HG03095 (cell line): ENCODE data around the gene CACNA1B.
"Not testable (repeated sequence)": the region's sequence is repeated elsewhere in the genome, so short reads cannot be mapped to it uniquely, and the experiment has no call there.

ENCODE experiments used
- ATAC-seq: cut with Tn5 transposase; IDR thresholded peaks from one replicate; pipeline ENCODE4 v1.9.1; 2021; ENCODE audit warnings: moderate library complexity; ENCODE audit not compliant: unreplicated experiment

CACNA1B gene

DNA sequence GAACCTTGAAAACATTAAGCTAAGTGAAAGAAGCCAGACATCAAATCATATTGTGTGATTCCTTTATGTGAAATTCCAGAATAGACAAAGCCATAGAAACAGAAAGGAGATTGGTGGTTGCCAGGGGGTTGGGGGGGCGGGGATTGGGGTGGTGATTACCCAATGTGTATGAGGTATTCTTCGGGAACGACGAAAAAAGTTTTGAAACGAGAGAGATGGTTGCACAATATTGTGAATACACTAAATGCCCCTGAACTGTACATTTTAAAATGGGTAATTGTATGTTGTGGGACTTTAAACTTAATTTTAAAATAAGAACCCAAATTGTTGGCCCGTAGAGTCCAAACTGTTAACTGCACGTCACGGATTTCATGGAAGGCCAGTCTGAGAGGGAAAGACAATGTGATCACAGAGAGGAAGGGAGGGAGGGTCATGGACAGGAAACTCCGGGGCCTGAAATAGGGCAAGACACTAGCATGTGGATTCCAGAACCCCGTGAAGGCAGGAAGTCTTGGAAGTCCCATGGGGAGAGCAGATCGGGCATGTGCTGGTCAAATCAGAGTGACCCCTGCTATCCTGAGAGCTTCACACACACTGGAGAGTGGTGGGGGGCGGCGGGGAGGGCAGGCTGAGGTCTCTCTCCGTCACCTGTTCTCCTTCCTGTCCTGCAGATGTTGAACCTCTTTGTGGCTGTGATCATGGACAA lies 218.4 kb downstream of the CACNA1B start:
- no peak for ATAC-seq

DNA sequence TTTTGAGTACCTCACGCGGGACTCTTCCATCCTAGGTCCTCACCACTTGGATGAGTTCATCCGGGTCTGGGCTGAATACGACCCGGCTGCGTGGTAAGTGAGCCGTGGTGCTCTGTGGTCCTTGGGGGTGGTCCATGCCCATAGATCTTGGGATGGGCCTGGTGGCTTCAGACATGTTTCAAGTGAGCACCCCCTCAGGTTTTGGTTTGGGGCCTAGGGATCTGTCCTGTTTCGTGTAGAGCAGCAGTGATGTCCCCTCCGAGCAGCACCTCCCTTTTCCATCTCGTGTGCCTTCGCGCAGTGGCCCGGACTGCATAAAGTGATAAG lies 218.9 kb downstream of the CACNA1B start:
- ATAC-seq, result no peak

DNA sequence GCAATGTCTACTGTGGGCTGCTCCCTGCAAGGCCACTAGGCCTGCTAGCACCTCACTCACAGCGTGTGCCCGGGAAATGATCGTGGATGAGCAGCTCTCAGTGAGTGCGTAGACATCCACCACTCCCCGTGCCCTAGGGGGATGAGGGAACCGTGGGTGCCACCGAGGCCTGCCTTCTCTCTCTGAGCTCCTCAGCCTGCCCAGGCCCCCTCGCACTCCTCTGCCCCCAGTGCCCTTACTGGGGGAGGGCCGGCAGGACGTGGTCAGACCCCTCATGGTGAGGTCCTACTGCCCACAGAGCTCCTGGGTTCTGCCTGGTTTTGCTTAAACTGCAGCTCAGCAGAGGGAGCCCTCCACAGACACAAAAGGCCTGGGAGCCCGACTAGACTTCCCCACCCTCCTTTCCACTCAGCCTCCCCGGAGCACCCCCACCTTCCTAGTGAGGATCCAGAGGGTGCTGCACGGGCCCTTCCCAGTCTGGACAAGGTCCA lies 220.0 kb downstream of the CACNA1B start:
- ATAC-seq, result no peak

GRCh38 chr9:138098116-138098907 lies 220.7 kb downstream of the CACNA1B start:
- no peak for ATAC-seq

DNA sequence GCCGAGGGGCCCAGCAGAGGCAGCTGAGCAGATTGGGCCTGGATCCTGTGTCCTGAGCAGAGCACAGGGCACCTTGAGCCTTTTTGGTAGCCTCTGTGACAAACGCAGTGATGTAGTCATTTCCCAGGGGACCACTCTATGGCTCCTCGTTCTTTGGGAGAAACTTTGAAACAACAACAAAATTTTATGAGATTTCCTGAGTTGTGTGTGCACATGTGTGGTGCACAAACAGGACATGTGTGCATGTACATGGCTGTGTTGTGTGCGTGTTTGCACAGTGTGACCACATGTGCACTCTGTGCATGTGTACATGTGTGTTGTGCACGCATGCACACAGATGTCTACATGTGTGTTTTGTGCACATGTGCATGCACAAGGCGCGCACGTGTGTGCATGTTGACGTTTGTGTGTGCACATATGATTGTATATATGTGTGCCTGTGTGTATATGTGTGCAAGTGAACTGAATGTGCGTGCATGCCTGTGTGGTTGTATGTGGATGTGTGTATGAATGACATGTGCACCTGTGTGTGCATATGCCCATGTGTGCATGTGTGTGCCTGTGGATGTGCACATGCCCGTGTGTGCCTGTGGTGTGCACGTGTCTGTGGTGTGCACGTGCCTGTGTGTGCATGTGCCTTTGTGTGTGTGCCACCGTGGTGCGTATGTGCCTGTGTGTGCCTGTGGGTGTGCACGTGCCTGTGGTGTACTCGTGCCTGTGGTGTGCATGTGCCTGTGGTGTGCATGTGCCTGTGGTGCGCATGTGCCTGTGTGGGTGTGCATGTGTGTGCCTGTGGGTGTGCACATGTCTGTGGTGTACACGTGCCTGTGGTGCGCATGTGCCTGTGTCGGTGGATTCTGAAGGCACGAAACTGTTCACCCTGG lies 221.6 kb downstream of the CACNA1B start:
- no peak for ATAC-seq

GRCh38 chr9:138099803-138100598 lies 222.4 kb downstream of the CACNA1B start:
- ATAC-seq, result no peak

- ATAC-seq, result no peak
Measured at GRCh38 chr9:138100711-138101350, 223.2 kb downstream of the CACNA1B start.

DNA sequence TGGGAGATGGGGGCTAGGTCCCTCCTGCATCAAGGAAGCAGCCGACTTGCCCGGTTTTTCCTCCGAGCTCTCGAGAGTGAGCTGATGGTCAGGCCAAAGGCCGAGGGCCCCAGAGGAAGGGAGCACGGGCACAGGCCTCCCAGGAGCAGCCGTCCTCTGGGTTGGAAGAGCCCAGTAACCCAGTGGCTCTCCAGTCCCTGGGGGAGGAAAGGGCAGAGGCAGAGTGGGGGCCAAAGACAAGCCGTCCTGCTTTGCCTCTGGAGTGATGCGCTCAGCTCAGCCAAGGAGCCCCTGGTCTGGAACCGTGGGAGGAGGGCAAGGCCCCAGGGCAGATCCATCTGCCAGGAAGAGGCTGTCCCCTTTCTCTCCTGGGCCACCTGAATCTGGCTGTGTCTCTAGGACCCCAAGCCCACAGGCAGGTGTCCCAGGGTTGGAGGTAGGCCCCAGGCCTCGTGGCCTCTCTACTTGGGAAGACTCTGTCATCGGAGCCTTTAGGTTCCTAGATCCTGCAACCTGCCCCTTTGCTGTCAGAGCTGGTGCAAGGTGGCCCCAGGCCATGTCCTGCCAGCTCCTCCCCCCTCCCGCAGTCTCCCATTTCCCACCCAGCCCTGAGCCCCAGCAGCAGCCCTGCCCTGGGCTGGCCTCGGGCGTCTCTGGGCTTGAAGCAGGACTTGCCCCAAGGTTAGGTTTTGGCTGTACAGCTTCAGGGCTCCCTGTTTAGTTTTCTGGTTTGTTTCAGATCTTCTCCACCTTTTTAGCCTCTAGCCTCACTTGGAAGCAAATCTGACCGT lies 224.1 kb downstream of the CACNA1B start:
- no peak for ATAC-seq

DNA sequence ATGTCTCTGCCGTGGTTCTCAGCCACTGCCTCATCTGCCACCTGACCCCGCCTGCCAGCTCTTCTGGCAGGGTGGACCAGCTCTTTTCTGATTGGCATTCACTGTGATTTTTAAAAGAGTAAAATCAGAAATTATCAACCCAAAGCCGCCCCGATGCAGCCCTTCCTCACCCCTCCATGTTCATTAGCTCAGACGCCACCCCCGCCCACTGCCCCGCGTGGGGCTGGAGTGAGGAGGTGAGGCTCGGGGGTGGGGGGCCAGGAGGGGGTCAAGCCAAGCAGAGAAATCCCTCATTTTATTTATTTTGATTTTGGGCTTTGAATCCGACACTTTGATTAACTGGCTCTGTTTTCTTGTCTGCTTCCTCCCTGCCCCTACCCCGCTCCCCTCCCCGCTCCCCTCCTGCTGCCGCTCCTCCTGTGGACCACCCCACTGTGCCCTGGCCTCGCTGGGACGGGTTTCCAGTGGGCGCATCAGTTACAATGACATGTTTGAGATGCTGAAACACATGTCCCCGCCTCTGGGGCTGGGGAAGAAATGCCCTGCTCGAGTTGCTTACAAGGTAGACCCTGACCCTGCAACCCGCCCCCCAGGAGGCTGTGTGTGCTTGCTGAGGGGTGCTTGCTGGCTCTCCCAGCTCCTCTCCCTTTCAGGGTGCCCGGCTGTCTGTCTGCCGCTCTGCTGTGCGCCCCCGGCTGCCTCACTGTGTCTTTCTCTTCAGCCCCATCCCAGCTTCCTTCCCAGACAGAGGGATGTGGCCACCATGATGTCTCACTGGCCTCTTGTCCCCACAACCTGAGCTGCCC lies 224.9 kb downstream of the CACNA1B start:
- ATAC-seq, result no peak

DNA sequence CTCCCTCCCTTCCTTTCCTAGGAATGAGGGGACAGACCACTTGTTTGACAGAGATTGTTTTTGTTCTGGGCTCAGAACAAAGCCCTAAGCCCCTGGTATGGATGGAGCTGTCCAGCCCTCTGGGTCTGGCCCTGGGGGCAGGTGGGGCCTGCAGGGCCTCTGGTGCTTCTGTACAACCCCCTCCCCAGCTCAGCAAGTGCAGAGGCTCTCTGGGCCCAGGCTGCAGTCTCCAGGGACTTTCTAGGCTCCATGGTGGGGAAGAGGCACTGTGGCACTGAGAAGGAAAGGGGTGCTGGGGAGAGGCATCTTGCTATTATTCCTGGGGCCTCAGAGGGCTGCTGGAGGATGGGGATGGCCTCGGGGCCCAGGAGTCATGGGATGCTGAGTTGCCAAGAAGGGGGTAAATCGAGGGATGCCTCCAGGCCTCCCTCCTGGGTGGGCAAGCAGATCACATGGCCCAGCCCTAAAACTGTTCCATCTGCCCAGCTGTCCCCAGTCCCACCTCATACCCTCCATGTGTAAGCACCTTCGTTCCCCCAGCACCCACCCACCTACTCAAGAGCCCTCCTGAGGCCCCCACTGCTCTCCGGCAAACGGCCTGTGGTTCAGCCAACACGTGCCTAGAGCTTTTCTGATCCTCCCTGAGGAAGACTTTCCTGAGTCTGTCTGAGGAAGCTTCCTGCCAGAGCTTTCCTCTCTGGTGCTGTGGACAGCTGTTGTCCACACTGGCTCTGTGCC lies 225.7 kb downstream of the CACNA1B start:
- ATAC-seq, result no peak

DNA sequence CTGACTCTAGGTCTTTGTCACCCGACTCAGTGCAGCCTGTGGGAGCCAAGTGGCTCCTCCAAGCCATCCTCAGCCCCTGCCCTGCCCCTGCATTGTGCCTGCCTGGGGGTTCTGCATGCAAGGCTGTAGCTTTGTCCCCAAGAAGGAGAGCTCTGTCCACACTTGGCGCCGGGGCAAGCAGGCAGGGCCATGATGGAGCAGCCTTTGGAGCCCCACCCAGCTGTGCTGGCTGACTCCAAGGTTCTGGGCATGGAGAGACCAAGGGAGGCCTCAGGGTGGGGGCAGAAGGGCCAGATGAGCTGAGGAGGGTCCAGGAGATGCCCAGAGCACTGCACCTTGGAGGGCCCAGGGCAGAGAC lies 226.2 kb downstream of the CACNA1B start:
- ATAC-seq, result no peak

GRCh38 chr9:138104251-138105122 lies 226.9 kb downstream of the CACNA1B start:
- ATAC-seq, result no peak

- ATAC-seq, result no peak
Measured at GRCh38 chr9:138105123-138105415, 227.5 kb downstream of the CACNA1B start.

- no peak for ATAC-seq
Measured at GRCh38 chr9:138105561-138106505, 228.3 kb downstream of the CACNA1B start.

DNA sequence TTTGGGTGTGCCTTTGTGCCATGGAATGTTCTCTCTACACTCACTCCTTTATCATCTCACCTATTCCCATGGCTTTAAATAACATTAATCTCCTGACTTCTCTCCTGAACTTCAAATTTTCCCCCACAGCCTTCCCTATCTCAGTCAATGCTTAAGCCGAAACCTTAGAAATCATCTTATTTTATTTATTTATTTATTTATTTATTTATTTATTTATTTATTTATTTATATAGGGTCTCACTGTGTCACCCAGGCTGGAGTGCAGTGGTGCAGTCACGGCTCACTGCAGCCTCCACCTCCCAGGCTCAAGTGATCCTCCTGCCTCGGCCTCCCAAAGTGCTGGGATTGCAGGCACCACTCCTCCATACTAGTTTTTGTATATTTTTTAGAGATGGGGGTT lies 229.5 kb downstream of the CACNA1B start:
- ATAC-seq, result not testable (repeated sequence)

DNA sequence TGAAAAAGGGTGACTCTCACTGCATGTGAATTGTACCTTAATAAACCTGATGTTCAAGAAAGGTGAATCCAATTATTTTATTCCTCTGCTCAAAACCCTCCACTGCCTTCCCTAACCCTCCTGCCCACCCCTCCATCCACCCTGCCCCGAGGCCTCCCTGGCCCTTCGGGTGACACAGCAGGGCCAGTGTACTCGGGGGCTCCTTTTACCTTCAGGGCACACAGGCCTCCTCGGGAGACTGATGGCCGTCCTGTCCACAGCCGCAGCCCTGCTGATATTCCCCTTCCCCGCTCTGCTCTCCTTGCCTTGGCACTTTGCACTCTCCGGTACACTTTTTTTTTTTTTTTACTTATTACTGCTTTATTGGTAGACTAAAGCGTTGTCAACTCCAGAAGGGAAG lies 234.0 kb downstream of the CACNA1B start:
- ATAC-seq, result no peak
